Measurements from ENCODE around the gene CD247. TPM values are rescaled to one million over a fixed set of nuclear protein-coding genes. Genes with fewer than 3 reads are reported as not detected.
A peak's percentile ranks its signal among the peaks of the same experiment; 100 is the strongest.

The CD247 gene
- total RNA-seq, 1 donor from 2014 or later = 0.58 TPM

- no peak overlapping the region for H3K27ac Mint-ChIP-seq
- peak; percentile 75 for DNase-seq (ENCODE audit: extremely low spot score, unreplicated experiment)
- H3K9me3 Mint-ChIP-seq = peaks cover 7% of the 10 kb centered on the region
- H3K36me3 Mint-ChIP-seq = no peaks in the 10 kb centered on the region
- H3K4me1 Mint-ChIP-seq (ENCODE audit: unreplicated experiment) = peaks cover 14% of the 10 kb centered on the region
- H3K4me3 Mint-ChIP-seq = peak overlapping the region; percentile 80
- H3K27me3 Mint-ChIP-seq = peaks cover 46% of the 10 kb centered on the region
- TF ChIP-seq CTCF (conservative IDR thresholded peaks at IDR 0.05) = peak; percentile 35
These were observed 78.9 kb downstream of the CD247 start for GRCh38 chr1:167439301-167439988.

GRCh38 chr1:167438171-167439138 is 79.9 kb downstream of the CD247 start:
- Mint-ChIP-seq H3K4me3 (peak overlapping the region; percentile 80), H3K36me3 (no peaks in the 10 kb centered on the region), H3K9me3 (peaks cover 7% of the 10 kb centered on the region), H3K27me3 (peaks cover 46% of the 10 kb centered on the region), H3K27ac (no peak overlapping the region), H3K4me1 (ENCODE audit: unreplicated experiment) (peaks cover 14% of the 10 kb centered on the region)
- DNase-seq (ENCODE audit: extremely low spot score, unreplicated experiment) = peak; percentile 55
- no peak for TF ChIP-seq CTCF (conservative IDR thresholded peaks at IDR 0.05)

- Mint-ChIP-seq H3K4me3 (no peak overlapping the region), H3K4me1 (ENCODE audit: unreplicated experiment) (peaks cover 17% of the 10 kb centered on the region), H3K9me3 (peaks cover 7% of the 10 kb centered on the region), H3K36me3 (no peaks in the 10 kb centered on the region), H3K27me3 (peaks cover 37% of the 10 kb centered on the region), H3K27ac (no peak overlapping the region)
- peak; percentile 51 for DNase-seq (ENCODE audit: extremely low spot score, unreplicated experiment)
- TF ChIP-seq CTCF (conservative IDR thresholded peaks at IDR 0.05) = no peak
These were observed 82.8 kb downstream of the CD247 start for GRCh38 chr1:167435484-167435883.

- no peaks in the 10 kb centered on the region for H3K36me3 Mint-ChIP-seq
- no peak overlapping the region for H3K4me3 Mint-ChIP-seq
- DNase-seq (ENCODE audit: extremely low spot score, unreplicated experiment) = peak; percentile 45
- H3K9me3 Mint-ChIP-seq = peaks cover 7% of the 10 kb centered on the region
- no peak overlapping the region for H3K27ac Mint-ChIP-seq
- no peak for TF ChIP-seq CTCF (conservative IDR thresholded peaks at IDR 0.05)
- H3K27me3 Mint-ChIP-seq = peaks cover 27% of the 10 kb centered on the region
- peaks cover 13% of the 10 kb centered on the region for H3K4me1 Mint-ChIP-seq (ENCODE audit: unreplicated experiment)
These were observed 84.0 kb downstream of the CD247 start for GRCh38 chr1:167434306-167434705.

GRCh38 chr1:167433884-167434283 is 84.4 kb downstream of the CD247 start:
- Mint-ChIP-seq H3K27me3 (peaks cover 24% of the 10 kb centered on the region), H3K9me3 (peaks cover 7% of the 10 kb centered on the region), H3K36me3 (no peaks in the 10 kb centered on the region), H3K27ac (no peak overlapping the region), H3K4me1 (ENCODE audit: unreplicated experiment) (peaks cover 13% of the 10 kb centered on the region), H3K4me3 (no peak overlapping the region)
- no peak for DNase-seq (ENCODE audit: extremely low spot score, unreplicated experiment)
- TF ChIP-seq CTCF (conservative IDR thresholded peaks at IDR 0.05) = no peak
